NCI-H187 (cell line): ENCODE measurements around the gene TMPRSS13.

Experiments
- DNase-seq, 2 experiments: peaks; one replicate each; lab custom pipeline; 2025; lab: John Stamatoyannopoulos, UW

Gene TMPRSS13

DNA sequence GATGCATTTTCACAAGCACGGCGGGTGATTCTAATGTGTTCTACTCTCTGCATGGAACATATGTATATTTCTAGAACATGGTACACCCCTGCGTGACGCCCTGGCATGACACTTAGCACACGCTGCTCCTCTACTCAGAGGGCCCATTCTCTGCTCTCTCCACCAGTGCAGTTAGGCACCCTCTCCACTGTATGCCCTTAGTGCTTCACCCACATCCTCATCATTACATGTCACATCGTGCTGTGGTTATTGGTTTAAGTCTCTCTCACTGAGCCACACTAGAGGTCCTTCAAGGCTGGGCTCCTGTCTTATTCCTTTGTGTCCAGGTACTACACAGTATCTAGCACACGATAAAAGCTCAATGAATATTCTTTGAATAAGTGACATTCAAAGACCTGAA, 16.7 kb downstream of the TMPRSS13 start:
- no peak for DNase-seq

DNA sequence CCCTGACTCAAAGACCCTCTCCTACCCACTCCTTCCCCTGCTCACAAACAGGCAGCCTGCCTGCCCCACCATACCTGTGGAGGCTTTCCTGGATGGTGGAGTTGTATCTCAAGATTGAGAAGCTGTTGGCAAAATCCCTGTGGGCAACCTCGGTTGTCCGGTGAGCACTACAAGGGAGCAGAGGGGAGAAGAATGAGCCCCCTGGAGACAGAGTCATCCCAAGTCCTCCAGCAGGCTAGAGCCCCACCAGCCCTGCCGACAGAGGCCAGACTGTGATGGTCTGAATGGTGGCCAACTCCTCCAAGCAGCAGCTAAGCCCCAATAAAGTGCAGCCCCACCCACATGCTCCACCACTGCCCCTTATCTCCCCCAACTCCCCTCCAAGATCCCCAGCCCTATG, 17.5 kb downstream of the TMPRSS13 start:
- no peak for DNase-seq

DNA sequence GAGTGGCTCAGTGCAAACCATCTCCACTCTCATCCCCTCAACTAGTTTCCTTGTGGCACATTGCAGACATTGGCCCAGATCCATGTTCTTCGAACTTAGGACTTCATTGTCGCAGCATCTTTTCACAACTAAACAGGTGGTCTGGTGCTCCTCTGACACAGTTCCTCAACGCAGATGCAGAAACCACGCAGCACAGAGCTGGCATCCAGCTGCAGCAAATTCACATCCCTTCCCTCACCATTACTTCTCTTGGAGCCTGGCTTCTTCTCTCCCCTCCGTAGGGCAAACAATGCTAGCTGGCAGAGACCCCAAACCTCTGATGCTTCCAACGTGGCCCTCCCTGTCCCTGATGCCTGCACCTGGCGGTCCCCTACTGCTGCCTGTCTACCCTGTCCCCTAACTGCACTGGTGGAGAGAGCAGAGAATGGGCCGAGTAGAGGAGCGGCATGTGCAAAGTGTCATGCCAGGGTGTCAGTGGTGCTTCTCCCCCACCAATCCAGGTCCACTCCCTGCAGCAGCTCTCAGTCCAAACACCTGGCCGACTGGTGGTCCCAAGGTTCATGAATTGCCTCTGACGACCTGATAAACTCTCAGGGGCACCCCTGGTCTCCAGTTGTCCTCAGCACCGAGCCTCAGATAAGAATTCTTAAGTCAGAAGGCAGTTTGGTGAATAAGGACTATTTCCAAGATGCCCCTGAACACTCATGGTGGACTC, 18.1 kb downstream of the TMPRSS13 start:
- no peak for DNase-seq

DNA sequence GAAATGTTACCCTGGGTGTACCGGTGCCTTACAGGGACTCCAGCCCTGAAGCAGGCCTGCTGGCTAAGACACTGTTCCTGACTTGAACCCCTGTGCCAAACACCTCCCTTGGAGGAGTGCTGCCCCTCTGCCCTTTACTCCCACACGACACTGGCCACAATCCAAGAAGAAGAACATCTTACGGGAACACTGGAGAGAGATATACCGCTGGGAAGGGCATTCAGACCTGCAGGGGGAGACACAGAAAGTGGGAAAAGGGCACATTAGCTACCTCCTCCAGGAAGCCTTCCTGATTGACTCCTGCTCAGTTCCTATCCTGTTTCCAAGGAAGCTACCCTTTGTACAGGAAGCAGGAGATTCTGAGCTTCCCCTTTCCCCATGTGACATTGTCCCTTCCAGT, 18.7 kb downstream of the TMPRSS13 start:
- no peak for DNase-seq

GRCh38 chr11:117909611-117910382, 19.4 kb downstream of the TMPRSS13 start:
- DNase-seq: no peak

DNA sequence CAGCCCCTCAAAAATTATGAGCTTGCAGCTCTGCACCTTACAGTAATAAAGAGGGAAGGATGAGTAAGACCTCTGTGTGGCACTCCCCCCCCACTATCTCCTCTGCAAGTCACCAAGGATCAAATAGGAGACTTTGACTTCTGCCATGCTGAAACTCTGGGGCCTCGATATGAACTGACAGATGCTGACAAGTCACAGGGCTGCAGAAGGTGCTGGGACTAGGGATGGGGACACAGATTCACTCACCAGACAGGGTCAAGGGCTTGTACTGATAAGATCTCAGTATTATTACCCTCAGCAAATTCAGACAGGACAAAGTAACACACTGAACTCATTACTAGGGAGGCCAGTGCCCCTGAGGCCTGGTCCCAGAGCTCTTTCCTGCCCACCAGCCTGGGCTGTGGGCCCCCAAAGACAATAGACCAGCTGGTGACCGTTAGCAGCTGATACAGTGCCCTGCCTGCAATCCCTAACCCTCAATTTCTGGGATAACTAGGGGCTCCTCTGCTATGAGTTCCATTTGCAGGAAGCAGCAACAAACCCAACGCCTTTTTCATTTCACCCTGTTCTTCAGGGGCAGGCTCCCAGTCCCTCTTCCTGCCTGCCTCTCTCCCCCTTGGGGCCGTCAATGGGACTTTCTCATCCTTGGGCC, 20.1 kb downstream of the TMPRSS13 start:
- no peak for DNase-seq

DNA sequence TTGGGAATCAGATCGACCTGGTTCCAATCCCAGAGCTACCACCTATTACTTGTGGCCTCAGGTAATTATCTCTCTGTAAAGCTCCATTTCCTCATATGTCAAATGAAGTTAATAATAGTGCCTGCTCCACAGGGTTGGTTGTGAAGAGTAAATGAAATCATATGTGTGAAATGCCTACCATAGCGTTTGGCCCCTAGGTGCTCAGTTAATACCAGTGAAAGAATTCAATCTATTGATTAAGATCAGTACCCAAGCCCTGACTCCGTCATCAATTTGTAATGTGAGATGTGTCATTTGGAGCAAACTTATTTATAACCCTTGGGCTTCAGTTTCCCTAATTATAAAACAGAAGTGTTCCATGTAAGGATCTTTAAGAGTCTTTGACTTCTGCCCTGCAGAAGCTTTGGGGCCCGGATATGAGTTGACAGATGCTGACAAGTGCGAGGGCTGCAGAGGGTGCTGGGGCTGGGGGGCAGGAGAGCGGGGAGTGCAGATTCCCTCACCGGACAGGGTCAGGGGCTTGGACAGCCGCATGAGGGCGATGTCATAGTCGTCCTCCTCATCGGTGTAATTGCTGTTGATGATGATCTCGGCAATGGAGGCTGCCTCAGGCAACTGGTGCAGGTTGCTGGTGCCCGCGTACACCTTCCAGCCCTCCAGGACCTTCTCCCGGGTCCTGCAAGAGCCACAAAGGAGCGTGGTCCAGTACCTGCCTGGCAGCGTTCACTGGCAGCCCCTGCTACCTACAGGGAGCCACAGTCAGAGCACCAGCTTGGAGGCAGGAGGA, 20.9 kb downstream of the TMPRSS13 start:
- DNase-seq: no peak

- peak; percentile 53 to 66 for DNase-seq
Observed at GRCh38 chr11:117907276-117908108, 21.7 kb downstream of the TMPRSS13 start.

DNA sequence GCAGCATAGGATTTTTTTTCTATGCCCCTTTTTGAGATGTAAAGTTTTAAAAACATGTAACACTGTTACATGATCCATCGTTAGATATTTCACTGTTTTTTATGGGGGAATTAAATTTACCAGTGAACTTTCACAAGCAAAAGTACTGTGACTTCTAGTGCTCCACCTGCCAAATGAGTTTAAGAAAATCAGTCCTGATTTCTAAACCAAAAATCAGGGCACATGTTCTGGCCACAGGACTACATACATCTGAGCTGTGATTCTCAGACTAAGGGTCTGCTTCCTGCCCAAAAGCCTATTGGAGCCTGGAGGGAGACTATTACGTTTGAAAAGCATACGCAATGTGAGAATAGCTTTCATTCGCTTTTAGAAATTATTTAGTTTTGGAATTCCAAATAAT, 22.5 kb downstream of the TMPRSS13 start:
- no peak for DNase-seq

- DNase-seq: no peak
Observed at GRCh38 chr11:117906126-117906525, 23.1 kb downstream of the TMPRSS13 start.

GRCh38 chr11:117905524-117905923, 23.7 kb downstream of the TMPRSS13 start:
- DNase-seq: no peak

GRCh38 chr11:117903505-117904382, 25.5 kb downstream of the TMPRSS13 start:
- no peak for DNase-seq

GRCh38 chr11:117902001-117902845, 27.0 kb downstream of the TMPRSS13 start:
- no peak for DNase-seq

- DNase-seq: no peak
Observed at GRCh38 chr11:117901601-117902000, 27.6 kb downstream of the TMPRSS13 start.

- DNase-seq: no peak
Observed at GRCh38 chr11:117900720-117901440, 28.3 kb downstream of the TMPRSS13 start.

- DNase-seq: no peak
Observed at GRCh38 chr11:117900121-117900648, 29.0 kb downstream of the TMPRSS13 start.

GRCh38 chr11:117898059-117898458, 31.1 kb downstream of the TMPRSS13 start:
- no peak for DNase-seq

DNA sequence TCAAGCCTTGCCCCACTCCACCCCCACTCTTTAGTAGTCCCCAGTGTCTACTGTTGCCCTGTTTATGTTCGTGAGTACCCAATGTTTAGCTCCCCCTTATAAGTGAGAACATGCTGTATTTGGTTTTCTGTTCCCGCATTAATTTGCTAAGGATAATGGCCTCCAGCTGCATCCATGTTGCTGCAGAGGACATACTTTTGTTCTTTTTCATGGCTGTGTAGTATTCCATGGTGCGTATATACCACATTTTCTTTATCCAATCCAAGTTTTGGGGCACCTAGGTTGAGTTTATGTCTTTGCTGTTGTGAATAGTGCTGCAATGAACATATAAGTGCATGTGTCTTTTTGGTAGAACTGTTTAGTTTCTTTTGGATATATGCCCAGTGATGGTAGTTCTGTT, 36.6 kb downstream of the TMPRSS13 start:
- DNase-seq: no peak
